Bronchial epithelial cell (primary cell): Measurements from ENCODE around the gene UBFD1. TPM values are rescaled to one million over a fixed set of nuclear protein-coding genes. Genes with fewer than 3 reads are reported as not detected.

Source experiments
- DNase-seq: peaks from one replicate; pipeline ENCODE4 v3.0.0-alpha.2; 2010; ENCODE audit warnings: low read depth
- FAIRE-seq: peaks from 2 replicates; lab custom pipeline; 2011; peaks lifted over from hg19 to GRCh38; lab: Jason Lieb, UNC
- H3K27me3 ChIP-seq: 2 replicates; pipeline ENCODE4 v1.5.1; 2011; ENCODE audit warnings: low read length; ENCODE audit not compliant: control insufficient read depth, insufficient read depth
- H3K36me3 ChIP-seq: 2 replicates; pipeline ENCODE4 v1.5.1; 2011; ENCODE audit warnings: low read length; ENCODE audit not compliant: control insufficient read depth, insufficient read depth
- H3K4me3 ChIP-seq: 2 replicates; pipeline ENCODE4 v1.5.1; 2011; ENCODE audit warnings: mild to moderate bottlenecking, low read depth, low read length, control low read depth
- total RNA-seq: library from RNA; depleted of rRNA; stranded (reverse); fragments of >200 nt; gene quantifications from 2 replicates; pipeline ENCODE4 v1.2.1, GENCODE V29; 2014
- TF ChIP-seq, protein P1 (sequence below): IDR thresholded peaks from 2 replicates; pipeline ENCODE4 v1.5.1; 2011; ENCODE audit warnings: mild to moderate bottlenecking, moderate library complexity, low read length, control low read depth, inconsistent platforms; ENCODE audit not compliant: insufficient read depth, severe bottlenecking

Gene UBFD1
- total RNA-seq, 1 donor from 2014 or later = 25.5 TPM

- H3K36me3 ChIP-seq = peaks cover 3% of the 10 kb centered on the region
- no peak for DNase-seq
- no peak for FAIRE-seq
- no peaks in the 10 kb centered on the region for H3K27me3 ChIP-seq
- TF ChIP-seq, protein P1, sequence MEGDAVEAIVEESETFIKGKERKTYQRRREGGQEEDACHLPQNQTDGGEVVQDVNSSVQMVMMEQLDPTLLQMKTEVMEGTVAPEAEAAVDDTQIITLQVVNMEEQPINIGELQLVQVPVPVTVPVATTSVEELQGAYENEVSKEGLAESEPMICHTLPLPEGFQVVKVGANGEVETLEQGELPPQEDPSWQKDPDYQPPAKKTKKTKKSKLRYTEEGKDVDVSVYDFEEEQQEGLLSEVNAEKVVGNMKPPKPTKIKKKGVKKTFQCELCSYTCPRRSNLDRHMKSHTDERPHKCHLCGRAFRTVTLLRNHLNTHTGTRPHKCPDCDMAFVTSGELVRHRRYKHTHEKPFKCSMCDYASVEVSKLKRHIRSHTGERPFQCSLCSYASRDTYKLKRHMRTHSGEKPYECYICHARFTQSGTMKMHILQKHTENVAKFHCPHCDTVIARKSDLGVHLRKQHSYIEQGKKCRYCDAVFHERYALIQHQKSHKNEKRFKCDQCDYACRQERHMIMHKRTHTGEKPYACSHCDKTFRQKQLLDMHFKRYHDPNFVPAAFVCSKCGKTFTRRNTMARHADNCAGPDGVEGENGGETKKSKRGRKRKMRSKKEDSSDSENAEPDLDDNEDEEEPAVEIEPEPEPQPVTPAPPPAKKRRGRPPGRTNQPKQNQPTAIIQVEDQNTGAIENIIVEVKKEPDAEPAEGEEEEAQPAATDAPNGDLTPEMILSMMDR = no peak
- H3K4me3 ChIP-seq = no peak overlapping the region
Observed at GRCh38 chr16:23518435-23518891, 39.1 kb upstream of the UBFD1 start.

DNA sequence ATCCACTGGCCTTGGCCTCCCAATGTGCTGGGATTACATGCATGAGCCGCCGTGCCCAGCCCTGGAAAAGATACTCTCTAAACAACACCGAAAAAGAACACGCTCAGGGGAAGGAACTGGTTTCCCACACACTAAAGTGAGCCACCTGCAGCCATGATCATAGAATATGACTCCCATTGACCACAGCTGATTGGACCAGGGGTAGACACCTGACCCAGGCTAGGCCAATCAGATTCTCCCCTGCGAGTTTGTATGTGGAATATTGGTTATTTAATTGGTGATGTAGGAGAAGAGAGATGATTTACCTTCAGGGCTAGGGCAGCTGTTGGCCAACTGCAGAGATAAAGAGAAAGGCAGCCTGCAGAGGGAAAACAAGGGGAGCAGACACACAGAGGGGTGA is 38.2 kb upstream of the UBFD1 start:
- Histone ChIP-seq H3K27me3 (no peaks in the 10 kb centered on the region), H3K4me3 (no peak overlapping the region), H3K36me3 (peaks cover 7% of the 10 kb centered on the region)
- DNase-seq = no peak
- TF ChIP-seq, protein P1 = no peak
- FAIRE-seq = no peak

GRCh38 chr16:23520500-23520899 is 37.0 kb upstream of the UBFD1 start:
- no peak for DNase-seq
- peaks cover 11% of the 10 kb centered on the region for H3K36me3 ChIP-seq
- FAIRE-seq = no peak

GRCh38 chr16:23521037-23521743 is 36.3 kb upstream of the UBFD1 start:
- TF ChIP-seq, protein P1 = no peak
- no peak for FAIRE-seq
- no peak for DNase-seq
- Histone ChIP-seq H3K4me3 (no peak overlapping the region), H3K36me3 (peaks cover 11% of the 10 kb centered on the region), H3K27me3 (no peaks in the 10 kb centered on the region)

More at GRCh38 chr16:23520500-23520899, 37.0 kb upstream of the UBFD1 start:
- Histone ChIP-seq H3K27me3 (no peaks in the 10 kb centered on the region), H3K4me3 (no peak overlapping the region)
- TF ChIP-seq, protein P1 = no peak

GRCh38 chr16:23521965-23522364 is 35.6 kb upstream of the UBFD1 start:
- DNase-seq = no peak
- no peak for FAIRE-seq
- H3K4me3 ChIP-seq = no peak overlapping the region
- TF ChIP-seq, protein P1 = no peak
- H3K27me3 ChIP-seq = no peaks in the 10 kb centered on the region
- peaks cover 11% of the 10 kb centered on the region for H3K36me3 ChIP-seq

DNA sequence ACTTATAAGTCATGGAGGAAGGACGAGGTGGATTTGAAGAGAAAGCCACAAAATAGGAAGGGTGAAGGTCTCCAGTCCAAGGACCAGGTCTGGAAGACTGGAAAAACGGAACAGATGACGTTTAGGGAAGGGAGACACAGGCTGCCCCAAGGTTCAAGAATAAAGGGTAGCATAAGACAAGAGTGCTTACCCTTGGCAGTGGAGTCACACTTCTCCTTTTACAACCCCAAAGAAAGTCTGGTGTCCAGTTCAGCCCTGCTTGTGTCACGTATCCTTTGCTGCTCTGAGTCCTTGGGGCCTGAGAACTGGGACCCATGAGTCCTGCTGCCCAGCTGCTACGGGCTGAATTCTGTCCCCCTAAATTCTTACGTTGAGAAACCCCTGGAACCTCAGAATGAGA is 34.2 kb upstream of the UBFD1 start:
- H3K4me3 ChIP-seq = no peak overlapping the region
- TF ChIP-seq, protein P1 = no peak
- peaks cover 11% of the 10 kb centered on the region for H3K36me3 ChIP-seq
- no peak for FAIRE-seq
- H3K27me3 ChIP-seq = no peaks in the 10 kb centered on the region
- DNase-seq = no peak
